T-helper 1 cell treated with Interleukin-12 subunit alpha and Interleukin-12 subunit beta and Interleukin-4 antibody, amounts not matched to agents 30 μg/mL and 1 μg/mL, for 36 hours (primary cell): Measurements from ENCODE around the gene ATP8B1.
"Not testable (repeated sequence)": the region's sequence is repeated elsewhere in the genome, so short reads cannot be mapped to it uniquely, and the experiment has no call there.

Experiments
- H3K27ac Mint-ChIP-seq: one replicate; pipeline ENCODE4 v1.8.0; 2021; ENCODE audit warnings: mild to moderate bottlenecking, mixed read lengths
- H3K27me3 Mint-ChIP-seq: one replicate; pipeline ENCODE4 v1.8.0; 2021; ENCODE audit warnings: low read depth, mixed read lengths
- H3K36me3 Mint-ChIP-seq: one replicate; pipeline ENCODE4 v1.8.0; 2021; ENCODE audit warnings: low read depth, mixed read lengths
- H3K4me1 Mint-ChIP-seq: one replicate; pipeline ENCODE4 v1.8.0; 2021; ENCODE audit warnings: low read depth, mixed read lengths
- H3K4me3 Mint-ChIP-seq: one replicate; pipeline ENCODE4 v1.8.0; 2021; ENCODE audit warnings: mild to moderate bottlenecking, moderate library complexity, mixed read lengths
- H3K9me3 Mint-ChIP-seq: one replicate; pipeline ENCODE4 v1.8.0; 2021; ENCODE audit warnings: mixed read lengths

ATP8B1 gene

DNA sequence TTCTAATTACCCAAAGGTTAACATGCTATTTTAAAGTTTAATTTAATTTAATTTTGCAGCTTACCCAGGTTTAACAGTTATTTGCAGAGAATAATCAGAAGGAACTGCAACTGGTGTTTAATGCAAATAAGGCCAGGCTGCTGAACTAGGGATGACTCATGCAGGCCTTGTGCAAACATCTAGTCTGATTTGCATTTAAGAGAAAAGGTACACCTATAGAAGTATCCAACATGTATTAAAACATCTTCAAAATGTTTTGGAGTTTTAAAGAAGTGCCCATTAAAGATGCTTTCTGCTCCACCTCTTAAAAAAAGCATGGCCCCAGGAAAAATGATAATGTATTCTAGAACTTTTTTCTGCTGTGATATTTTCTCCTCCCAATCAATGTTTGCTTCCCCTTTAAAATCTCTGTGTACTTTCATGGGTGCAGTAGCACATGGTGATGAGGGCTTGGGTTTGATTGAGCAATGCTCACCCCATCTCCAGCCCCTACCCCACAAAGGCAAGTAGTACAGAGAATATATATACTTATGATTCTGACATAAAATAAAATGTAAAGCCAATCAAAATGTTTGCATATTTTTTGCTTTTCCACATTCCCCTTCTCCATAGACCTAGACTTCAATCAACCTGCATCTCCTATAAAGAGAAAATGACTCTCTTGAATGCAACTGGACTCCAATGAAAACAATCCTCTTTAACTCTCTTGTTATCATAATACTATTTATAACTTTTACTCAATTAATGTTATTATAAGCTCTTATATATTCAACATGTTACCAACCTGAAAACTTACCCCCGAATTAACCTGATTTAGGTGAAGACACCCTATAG lies 54.1 kb downstream of the ATP8B1 start:
- H3K36me3 Mint-ChIP-seq: no peaks in the 10 kb centered on the region
- no peaks in the 10 kb centered on the region for H3K9me3 Mint-ChIP-seq
- H3K27me3 Mint-ChIP-seq: no peaks in the 10 kb centered on the region
- H3K4me3 Mint-ChIP-seq: no peak overlapping the region
- H3K4me1 Mint-ChIP-seq: peaks cover 4% of the 10 kb centered on the region
- H3K27ac Mint-ChIP-seq: no peak overlapping the region

- H3K36me3 Mint-ChIP-seq: no peaks in the 10 kb centered on the region
- H3K4me3 Mint-ChIP-seq: no peak overlapping the region
- peaks cover 2% of the 10 kb centered on the region for H3K4me1 Mint-ChIP-seq
- no peaks in the 10 kb centered on the region for H3K27me3 Mint-ChIP-seq
- no peak overlapping the region for H3K27ac Mint-ChIP-seq
- H3K9me3 Mint-ChIP-seq: no peaks in the 10 kb centered on the region
These were observed 55.1 kb downstream of the ATP8B1 start for GRCh38 chr18:57747809-57748680.

GRCh38 chr18:57744211-57744694 lies 58.9 kb downstream of the ATP8B1 start:
- Mint-ChIP-seq H3K4me3 (no peak overlapping the region), H3K27me3 (no peaks in the 10 kb centered on the region), H3K9me3 (peaks cover 3% of the 10 kb centered on the region), H3K27ac (no peak overlapping the region), H3K4me1 (no peaks in the 10 kb centered on the region), H3K36me3 (no peaks in the 10 kb centered on the region)

- H3K27ac Mint-ChIP-seq: no peak overlapping the region
- peaks cover 9% of the 10 kb centered on the region for H3K9me3 Mint-ChIP-seq
- no peaks in the 10 kb centered on the region for H3K27me3 Mint-ChIP-seq
- no peak overlapping the region for H3K4me3 Mint-ChIP-seq
- no peaks in the 10 kb centered on the region for H3K36me3 Mint-ChIP-seq
- no peaks in the 10 kb centered on the region for H3K4me1 Mint-ChIP-seq
These were observed 60.1 kb downstream of the ATP8B1 start for GRCh38 chr18:57743008-57743407.

DNA sequence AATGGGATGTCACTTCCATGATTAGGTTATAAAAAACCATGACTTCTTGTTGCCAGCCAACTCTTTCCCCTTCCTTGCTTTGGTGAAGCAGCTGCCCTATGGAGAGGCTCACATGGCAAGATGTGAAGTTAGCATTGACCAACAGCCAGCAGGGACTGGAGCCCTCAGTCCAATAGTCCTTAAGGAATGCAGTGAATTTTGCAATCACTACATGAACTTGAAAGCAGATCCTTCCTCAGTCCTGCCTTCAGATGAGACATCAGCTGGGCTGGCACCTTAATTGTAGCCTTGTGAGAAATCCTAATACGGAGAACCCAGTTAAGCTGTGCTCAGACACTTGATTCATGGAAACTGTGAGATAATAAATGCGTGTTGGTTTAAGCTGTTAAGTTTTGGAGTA lies 61.8 kb downstream of the ATP8B1 start:
- Mint-ChIP-seq H3K36me3 (peaks cover 1% of the 10 kb centered on the region), H3K27ac (no peak overlapping the region), H3K9me3 (peaks cover 11% of the 10 kb centered on the region)

GRCh38 chr18:57738078-57738477 lies 65.0 kb downstream of the ATP8B1 start:
- no peaks in the 10 kb centered on the region for H3K4me1 Mint-ChIP-seq
- H3K4me3 Mint-ChIP-seq: no peak overlapping the region
- no peaks in the 10 kb centered on the region for H3K27me3 Mint-ChIP-seq
- H3K9me3 Mint-ChIP-seq: peaks cover 15% of the 10 kb centered on the region
- no peak overlapping the region for H3K27ac Mint-ChIP-seq
- peaks cover 1% of the 10 kb centered on the region for H3K36me3 Mint-ChIP-seq

More for the DNA sequence above, 61.8 kb downstream of the ATP8B1 start:
- no peaks in the 10 kb centered on the region for H3K27me3 Mint-ChIP-seq
- no peak overlapping the region for H3K4me3 Mint-ChIP-seq
- no peaks in the 10 kb centered on the region for H3K4me1 Mint-ChIP-seq

GRCh38 chr18:57737400-57738060 lies 65.6 kb downstream of the ATP8B1 start:
- H3K4me1 Mint-ChIP-seq: no peaks in the 10 kb centered on the region

DNA sequence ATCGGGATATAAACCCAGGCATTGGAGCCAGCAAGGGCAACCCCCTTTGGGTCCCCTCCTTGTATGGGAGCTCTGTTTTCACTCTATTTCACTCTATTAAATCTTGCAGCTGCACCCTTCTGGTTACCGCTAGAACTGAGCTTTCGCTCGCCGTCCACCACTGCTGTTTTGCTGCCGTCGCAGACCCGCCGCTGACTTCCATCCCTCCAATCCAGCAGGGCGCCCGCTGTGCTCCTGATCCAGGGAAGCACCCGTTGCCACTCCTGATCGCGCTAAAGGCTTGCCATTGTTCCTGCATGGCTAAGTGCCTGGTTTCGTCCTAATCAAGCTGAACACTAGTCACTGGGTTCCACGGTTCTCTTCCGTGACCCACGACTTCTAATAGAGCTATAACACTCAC lies 68.1 kb downstream of the ATP8B1 start:
- H3K36me3 Mint-ChIP-seq, H3K4me3 Mint-ChIP-seq, H3K4me1 Mint-ChIP-seq, H3K27me3 Mint-ChIP-seq, H3K27ac Mint-ChIP-seq: not testable (repeated sequence)
- peaks cover 15% of the 10 kb centered on the region for H3K9me3 Mint-ChIP-seq

More at GRCh38 chr18:57737400-57738060, 65.6 kb downstream of the ATP8B1 start:
- no peak overlapping the region for H3K27ac Mint-ChIP-seq
- H3K27me3 Mint-ChIP-seq: no peaks in the 10 kb centered on the region
- no peak overlapping the region for H3K4me3 Mint-ChIP-seq
- peaks cover 1% of the 10 kb centered on the region for H3K36me3 Mint-ChIP-seq
- H3K9me3 Mint-ChIP-seq: peaks cover 15% of the 10 kb centered on the region

- Mint-ChIP-seq H3K9me3 (peaks cover 11% of the 10 kb centered on the region), H3K27ac (no peak overlapping the region), H3K36me3 (peaks cover 1% of the 10 kb centered on the region), H3K27me3 (no peaks in the 10 kb centered on the region), H3K4me1 (no peaks in the 10 kb centered on the region), H3K4me3 (no peak overlapping the region)
These were observed 69.3 kb downstream of the ATP8B1 start for GRCh38 chr18:57733861-57734260.

DNA sequence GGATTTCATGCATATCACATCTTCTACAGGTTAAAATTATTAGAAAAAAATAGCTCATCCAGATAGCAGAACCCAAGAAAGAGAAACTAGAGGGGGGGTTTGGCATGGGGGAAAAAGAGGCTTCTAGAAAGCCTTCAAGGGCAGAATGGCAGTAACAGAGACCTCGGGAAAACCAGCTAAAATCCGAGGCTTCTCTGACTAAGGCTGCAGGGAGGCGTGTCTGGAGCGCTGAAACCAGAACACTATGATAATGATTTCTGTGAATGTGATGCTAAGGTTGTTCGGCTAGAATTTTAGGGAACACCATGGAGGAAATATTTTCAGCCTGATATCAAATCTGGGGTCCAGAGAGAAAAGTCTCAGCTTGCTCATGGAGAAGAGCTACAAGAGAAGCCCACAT lies 73.0 kb downstream of the ATP8B1 start:
- no peak overlapping the region for H3K27ac Mint-ChIP-seq
- H3K9me3 Mint-ChIP-seq: peaks cover 22% of the 10 kb centered on the region
- H3K4me1 Mint-ChIP-seq: no peaks in the 10 kb centered on the region
- no peaks in the 10 kb centered on the region for H3K36me3 Mint-ChIP-seq
- H3K4me3 Mint-ChIP-seq: no peak overlapping the region
- H3K27me3 Mint-ChIP-seq: no peaks in the 10 kb centered on the region

DNA sequence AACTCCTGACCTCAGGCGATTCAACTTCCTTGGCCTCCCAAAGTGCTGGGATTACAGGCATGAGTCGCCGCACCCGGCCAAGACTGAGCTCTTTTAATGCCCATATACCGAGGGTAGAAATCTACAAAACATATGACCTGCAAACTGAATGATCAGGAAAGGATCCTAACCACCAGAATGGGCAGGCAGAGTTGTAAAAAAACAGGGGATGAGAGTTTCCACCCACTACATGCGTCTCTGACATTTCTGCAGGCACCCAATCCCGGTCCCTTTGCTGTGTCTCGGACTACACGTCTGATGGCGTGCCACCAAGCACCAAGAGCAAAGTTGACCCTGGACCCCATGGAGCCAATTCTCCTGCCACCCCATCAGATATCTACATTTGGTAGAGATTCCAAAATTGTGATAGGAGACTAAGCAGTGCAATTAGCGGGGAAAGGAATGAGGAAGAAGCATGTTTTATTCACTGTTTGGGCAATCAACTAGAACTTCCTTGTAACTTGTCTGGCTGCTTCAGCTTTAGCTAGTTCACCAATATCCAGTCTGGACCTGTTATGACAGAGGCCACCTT lies 74.1 kb downstream of the ATP8B1 start:
- peaks cover 20% of the 10 kb centered on the region for H3K9me3 Mint-ChIP-seq
- H3K4me1 Mint-ChIP-seq: no peaks in the 10 kb centered on the region
- H3K4me3 Mint-ChIP-seq: no peak overlapping the region
- no peaks in the 10 kb centered on the region for H3K36me3 Mint-ChIP-seq
- H3K27ac Mint-ChIP-seq: no peak overlapping the region
- no peaks in the 10 kb centered on the region for H3K27me3 Mint-ChIP-seq

DNA sequence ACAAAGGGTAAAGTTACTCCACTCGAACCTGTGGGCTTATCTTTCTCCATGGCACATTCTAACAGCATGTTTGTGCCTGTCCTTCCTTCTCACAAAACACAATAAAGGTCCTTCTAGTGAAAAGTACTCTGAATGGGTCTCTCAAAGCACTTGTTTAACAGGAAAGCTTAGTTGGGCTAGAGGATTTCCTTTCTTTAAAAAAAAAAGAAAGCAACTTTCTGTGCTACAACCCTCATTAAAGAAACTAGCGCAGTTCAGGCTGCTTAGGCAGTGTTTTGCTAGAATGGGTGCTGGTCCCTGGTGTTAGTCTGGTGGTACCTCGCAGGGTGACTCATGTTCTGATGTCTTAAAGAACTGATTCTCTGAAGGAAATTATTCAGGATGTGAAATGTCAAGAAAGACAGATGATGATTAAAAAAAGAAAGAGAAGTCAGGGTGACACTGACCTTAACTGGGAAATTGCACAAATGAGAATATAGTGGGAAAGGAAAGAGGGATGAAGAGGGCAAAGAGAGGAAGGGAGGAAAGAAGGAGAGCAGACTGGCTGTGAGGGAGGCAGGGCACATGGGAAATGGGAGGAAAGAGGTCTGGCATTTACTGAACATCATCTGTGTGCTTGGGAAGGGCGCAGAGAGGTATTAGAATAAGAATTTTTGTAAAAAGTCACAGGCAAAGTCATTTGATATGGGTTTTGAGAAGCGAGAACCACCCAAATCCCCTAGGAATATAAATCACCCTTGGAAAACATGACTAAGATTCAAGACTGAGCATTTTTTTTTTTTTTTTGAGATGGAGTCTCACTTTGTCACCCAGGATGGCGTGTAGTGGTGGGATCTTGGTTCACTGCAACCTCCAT lies 74.9 kb downstream of the ATP8B1 start:
- Mint-ChIP-seq H3K36me3 (no peaks in the 10 kb centered on the region), H3K9me3 (peaks cover 20% of the 10 kb centered on the region), H3K4me3 (no peak overlapping the region), H3K27me3 (no peaks in the 10 kb centered on the region), H3K4me1 (no peaks in the 10 kb centered on the region), H3K27ac (no peak overlapping the region)

DNA sequence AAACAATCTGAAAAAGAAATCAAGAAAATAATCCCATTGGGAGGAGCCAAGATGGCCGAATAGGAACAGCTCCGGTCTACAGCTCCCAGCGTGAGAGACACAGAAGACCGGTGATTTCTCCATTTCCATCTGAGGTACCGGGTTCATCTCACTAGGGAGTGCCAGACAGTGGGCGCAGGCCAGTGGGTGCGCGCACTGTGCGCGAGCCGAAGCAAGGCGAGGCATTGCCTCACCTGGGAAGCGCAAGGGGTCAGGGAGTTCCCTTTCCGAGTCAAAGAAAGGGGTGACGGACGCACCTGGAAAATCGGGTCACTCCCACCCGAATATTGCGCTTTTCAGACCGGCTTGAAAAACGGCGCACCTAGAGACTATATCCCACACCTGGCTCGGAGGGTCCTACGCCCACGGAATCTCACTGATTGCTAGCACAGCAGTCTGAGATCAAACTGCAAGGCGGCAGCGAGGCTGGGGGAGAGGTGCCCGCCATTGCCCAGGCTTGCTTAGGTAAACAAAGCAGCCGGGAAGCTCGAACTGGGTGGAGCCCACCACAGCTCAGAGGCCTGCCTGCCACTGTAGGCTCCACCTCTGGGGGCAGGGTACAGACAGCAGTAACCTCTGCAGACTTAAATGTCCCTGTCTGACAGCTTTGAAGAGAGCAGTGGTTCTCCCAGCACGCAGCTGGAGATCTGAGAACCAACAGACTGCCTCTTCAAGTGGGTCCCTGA lies 83.7 kb downstream of the ATP8B1 start:
- H3K27me3 Mint-ChIP-seq, H3K36me3 Mint-ChIP-seq, H3K4me1 Mint-ChIP-seq, H3K27ac Mint-ChIP-seq, H3K4me3 Mint-ChIP-seq: not testable (repeated sequence)
- H3K9me3 Mint-ChIP-seq: peaks cover 38% of the 10 kb centered on the region
